Gastrocnemius medialis (tissue), 4 donors: ENCODE measurements around the gene LHX2.

Source experiments
- POLR2A ChIP-seq, 2 donors: fragments of 450-650 bp; IDR thresholded peaks; one replicate each; pipeline ENCODE4 v1.6.1; 2017; ENCODE audit warnings: antibody characterized with exemption in 2 of 2, mild to moderate bottlenecking in 2 of 2, moderate library complexity in 2 of 2
- TF ChIP-seq, protein P1 (sequence below), 5 experiments: fragments of 450-650 bp in 3 of 5; fragments of 200-600 bp in 2 of 5; sonication (generic) in 2 of 5; IDR thresholded peaks in 4 of 5; conservative IDR thresholded peaks in 1 of 5; 1 replicate in 4 of 5; 2 replicates in 1 of 5; pipeline ENCODE4 v1.5.1; 2016 to 2019; ENCODE audit warnings: antibody characterized with exemption in 5 of 5, mild to moderate bottlenecking in 3 of 5, moderate library complexity in 3 of 5

DNA sequence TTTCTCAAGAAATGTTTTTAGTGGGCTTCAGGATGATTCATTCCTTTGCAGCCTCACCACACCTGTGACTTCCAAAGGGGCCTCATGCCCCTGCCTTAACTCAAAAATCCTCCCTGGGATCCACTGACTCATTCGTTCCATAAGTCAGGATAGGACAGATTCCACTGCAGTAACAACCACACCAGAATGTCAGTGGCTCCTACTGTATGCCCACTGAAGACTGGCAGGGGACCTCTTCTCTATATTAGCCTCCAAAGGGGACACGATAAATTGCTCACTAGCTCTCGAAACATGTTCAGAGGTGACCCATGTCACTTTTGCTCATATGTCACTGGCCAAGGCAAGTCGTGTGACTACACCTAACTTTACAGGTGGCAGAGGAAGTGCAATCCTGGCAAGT, 25.7 kb upstream of the LHX2 start:
- TF ChIP-seq, protein P1, sequence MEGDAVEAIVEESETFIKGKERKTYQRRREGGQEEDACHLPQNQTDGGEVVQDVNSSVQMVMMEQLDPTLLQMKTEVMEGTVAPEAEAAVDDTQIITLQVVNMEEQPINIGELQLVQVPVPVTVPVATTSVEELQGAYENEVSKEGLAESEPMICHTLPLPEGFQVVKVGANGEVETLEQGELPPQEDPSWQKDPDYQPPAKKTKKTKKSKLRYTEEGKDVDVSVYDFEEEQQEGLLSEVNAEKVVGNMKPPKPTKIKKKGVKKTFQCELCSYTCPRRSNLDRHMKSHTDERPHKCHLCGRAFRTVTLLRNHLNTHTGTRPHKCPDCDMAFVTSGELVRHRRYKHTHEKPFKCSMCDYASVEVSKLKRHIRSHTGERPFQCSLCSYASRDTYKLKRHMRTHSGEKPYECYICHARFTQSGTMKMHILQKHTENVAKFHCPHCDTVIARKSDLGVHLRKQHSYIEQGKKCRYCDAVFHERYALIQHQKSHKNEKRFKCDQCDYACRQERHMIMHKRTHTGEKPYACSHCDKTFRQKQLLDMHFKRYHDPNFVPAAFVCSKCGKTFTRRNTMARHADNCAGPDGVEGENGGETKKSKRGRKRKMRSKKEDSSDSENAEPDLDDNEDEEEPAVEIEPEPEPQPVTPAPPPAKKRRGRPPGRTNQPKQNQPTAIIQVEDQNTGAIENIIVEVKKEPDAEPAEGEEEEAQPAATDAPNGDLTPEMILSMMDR (IDR thresholded peaks at IDR 0.05 in 4 of 5, conservative IDR thresholded peaks at IDR 0.05 in 1 of 5): no peak
- no peak for TF ChIP-seq POLR2A (IDR thresholded peaks at IDR 0.05)
